CD1c-positive myeloid dendritic cell (primary cell): ENCODE measurements around the gene KIF5A.
"Not testable (repeated sequence)": the region's sequence is repeated elsewhere in the genome, so short reads cannot be mapped to it uniquely, and the experiment has no call there.

Experiments
- DNase-seq: peaks from one replicate; pipeline ENCODE4 v3.0.0-alpha.2; 2016; ENCODE audit errors: extremely low spot score

Gene KIF5A

GRCh38 chr12:57584050-57584449, 34.2 kb downstream of the KIF5A start:
- no peak for DNase-seq

GRCh38 chr12:57584690-57585089, 34.8 kb downstream of the KIF5A start:
- DNase-seq: peak; percentile 71

GRCh38 chr12:57585156-57585555, 35.3 kb downstream of the KIF5A start:
- DNase-seq: no peak

GRCh38 chr12:57586128-57586527, 36.3 kb downstream of the KIF5A start:
- no peak for DNase-seq

- no peak for DNase-seq
Observed at GRCh38 chr12:57586832-57587429, 37.1 kb downstream of the KIF5A start.

GRCh38 chr12:57588951-57589610, 39.2 kb downstream of the KIF5A start:
- DNase-seq: not testable (repeated sequence)

GRCh38 chr12:57590479-57590863, 40.6 kb downstream of the KIF5A start:
- DNase-seq: no peak

GRCh38 chr12:57590864-57591781, 41.3 kb downstream of the KIF5A start, which contains the start of gene PIP4K2C:
TSS of gene PIP4K2C (plus strand) at chr12:57591192. CDS start at chr12:57591290, 98 bp downstream.
- DNase-seq: peak; percentile 83

- DNase-seq: no peak
Observed at GRCh38 chr12:57591782-57592325, 42.0 kb downstream of the KIF5A start.

- no peak for DNase-seq
Observed at GRCh38 chr12:57592551-57593165, 42.8 kb downstream of the KIF5A start.

- DNase-seq: no peak
Observed at GRCh38 chr12:57593187-57593586, 43.3 kb downstream of the KIF5A start.

GRCh38 chr12:57600395-57600794, 50.6 kb downstream of the KIF5A start:
- DNase-seq: no peak

- DNase-seq: no peak
Observed at GRCh38 chr12:57602544-57602943, 52.7 kb downstream of the KIF5A start.

- DNase-seq: no peak
Observed at GRCh38 chr12:57603324-57603723, 53.5 kb downstream of the KIF5A start.

- no peak for DNase-seq
Observed at GRCh38 chr12:57603815-57604453, 54.1 kb downstream of the KIF5A start.

- no peak for DNase-seq
Observed at GRCh38 chr12:57604454-57604991, 54.7 kb downstream of the KIF5A start, which contains the start of gene DTX3. TSS of gene DTX3 (plus strand) at chr12:57604824. CDS start at chr12:57606518, 1,694 bp downstream.

- DNase-seq: no peak
Observed at GRCh38 chr12:57604992-57605810, 55.4 kb downstream of the KIF5A start.

- no peak for DNase-seq
Observed at GRCh38 chr12:57605811-57606311, 56.0 kb downstream of the KIF5A start.

GRCh38 chr12:57606399-57606798, 56.6 kb downstream of the KIF5A start:
- DNase-seq: no peak

GRCh38 chr12:57606821-57607220, 57.0 kb downstream of the KIF5A start:
- no peak for DNase-seq
